HL-60 (cell line): ENCODE data around the gene MAGED2.
"Not testable (repeated sequence)": the region's sequence is repeated elsewhere in the genome, so short reads cannot be mapped to it uniquely, and the experiment has no call there.

Experiments used
- POLR2AphosphoS5 ChIP-seq: IDR thresholded peaks from 2 replicates; pipeline ENCODE4 v1.6.1; 2012; ENCODE audit warnings: low read depth
- SPI1 ChIP-seq: IDR thresholded peaks from 2 replicates; pipeline ENCODE4 v1.6.1; 2012; ENCODE audit warnings: low read depth, mild to moderate bottlenecking, borderline replicate concordance
- TF ChIP-seq, protein P1 (sequence below): IDR thresholded peaks from one replicate; pipeline ENCODE4 v1.5.1; 2011; ENCODE audit warnings: low read length, control low read depth, inconsistent platforms; ENCODE audit not compliant: insufficient read depth
- TF ChIP-seq, protein P2 (sequence below): IDR thresholded peaks from 2 replicates; pipeline ENCODE4 v1.6.1; 2012; ENCODE audit warnings: low read depth; ENCODE audit not compliant: insufficient replicate concordance

DNA sequence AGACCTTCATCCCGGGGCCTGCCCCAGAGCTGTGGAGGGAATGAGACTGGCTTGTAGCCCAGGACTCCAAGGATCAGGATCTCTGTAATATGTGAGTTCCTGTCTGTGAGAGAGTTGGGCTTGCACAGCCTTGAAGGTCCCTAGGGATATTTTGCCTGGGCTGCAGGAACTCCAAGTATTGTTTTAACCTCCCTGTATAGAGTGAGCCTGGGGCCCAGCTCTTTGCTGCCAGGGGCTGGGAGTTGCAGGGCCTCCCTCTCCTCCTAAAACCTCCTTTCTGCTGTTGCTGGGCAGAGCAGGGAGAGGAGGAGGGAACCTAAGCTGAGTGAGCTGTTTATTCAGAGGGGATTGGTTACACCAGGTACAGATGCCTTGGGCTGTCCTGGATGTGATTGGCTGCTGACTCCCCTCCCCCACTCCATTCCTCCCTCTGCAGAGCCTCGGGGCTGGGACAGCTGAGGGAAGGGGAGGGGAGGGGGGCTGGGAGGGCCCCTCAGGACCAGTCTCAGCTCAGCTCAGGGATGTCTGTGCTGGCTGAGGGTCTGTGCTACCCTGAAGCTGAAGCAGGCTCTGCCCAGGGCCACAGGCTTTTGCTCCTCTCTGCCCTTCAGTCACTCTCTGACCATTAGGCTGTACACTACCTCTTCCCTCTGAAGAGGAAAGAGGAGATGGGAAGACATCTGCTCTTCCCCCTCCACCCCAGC is 33.0 kb upstream of the MAGED2 start:
- TF ChIP-seq, protein P1, sequence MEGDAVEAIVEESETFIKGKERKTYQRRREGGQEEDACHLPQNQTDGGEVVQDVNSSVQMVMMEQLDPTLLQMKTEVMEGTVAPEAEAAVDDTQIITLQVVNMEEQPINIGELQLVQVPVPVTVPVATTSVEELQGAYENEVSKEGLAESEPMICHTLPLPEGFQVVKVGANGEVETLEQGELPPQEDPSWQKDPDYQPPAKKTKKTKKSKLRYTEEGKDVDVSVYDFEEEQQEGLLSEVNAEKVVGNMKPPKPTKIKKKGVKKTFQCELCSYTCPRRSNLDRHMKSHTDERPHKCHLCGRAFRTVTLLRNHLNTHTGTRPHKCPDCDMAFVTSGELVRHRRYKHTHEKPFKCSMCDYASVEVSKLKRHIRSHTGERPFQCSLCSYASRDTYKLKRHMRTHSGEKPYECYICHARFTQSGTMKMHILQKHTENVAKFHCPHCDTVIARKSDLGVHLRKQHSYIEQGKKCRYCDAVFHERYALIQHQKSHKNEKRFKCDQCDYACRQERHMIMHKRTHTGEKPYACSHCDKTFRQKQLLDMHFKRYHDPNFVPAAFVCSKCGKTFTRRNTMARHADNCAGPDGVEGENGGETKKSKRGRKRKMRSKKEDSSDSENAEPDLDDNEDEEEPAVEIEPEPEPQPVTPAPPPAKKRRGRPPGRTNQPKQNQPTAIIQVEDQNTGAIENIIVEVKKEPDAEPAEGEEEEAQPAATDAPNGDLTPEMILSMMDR, result not testable (repeated sequence)
- TF ChIP-seq POLR2AphosphoS5, SPI1: not testable (repeated sequence)
- TF ChIP-seq, protein P2, sequence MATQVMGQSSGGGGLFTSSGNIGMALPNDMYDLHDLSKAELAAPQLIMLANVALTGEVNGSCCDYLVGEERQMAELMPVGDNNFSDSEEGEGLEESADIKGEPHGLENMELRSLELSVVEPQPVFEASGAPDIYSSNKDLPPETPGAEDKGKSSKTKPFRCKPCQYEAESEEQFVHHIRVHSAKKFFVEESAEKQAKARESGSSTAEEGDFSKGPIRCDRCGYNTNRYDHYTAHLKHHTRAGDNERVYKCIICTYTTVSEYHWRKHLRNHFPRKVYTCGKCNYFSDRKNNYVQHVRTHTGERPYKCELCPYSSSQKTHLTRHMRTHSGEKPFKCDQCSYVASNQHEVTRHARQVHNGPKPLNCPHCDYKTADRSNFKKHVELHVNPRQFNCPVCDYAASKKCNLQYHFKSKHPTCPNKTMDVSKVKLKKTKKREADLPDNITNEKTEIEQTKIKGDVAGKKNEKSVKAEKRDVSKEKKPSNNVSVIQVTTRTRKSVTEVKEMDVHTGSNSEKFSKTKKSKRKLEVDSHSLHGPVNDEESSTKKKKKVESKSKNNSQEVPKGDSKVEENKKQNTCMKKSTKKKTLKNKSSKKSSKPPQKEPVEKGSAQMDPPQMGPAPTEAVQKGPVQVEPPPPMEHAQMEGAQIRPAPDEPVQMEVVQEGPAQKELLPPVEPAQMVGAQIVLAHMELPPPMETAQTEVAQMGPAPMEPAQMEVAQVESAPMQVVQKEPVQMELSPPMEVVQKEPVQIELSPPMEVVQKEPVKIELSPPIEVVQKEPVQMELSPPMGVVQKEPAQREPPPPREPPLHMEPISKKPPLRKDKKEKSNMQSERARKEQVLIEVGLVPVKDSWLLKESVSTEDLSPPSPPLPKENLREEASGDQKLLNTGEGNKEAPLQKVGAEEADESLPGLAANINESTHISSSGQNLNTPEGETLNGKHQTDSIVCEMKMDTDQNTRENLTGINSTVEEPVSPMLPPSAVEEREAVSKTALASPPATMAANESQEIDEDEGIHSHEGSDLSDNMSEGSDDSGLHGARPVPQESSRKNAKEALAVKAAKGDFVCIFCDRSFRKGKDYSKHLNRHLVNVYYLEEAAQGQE, result not testable (repeated sequence)
